Measurements from ENCODE around the gene WNT1. TPM values are rescaled to one million over a fixed set of nuclear protein-coding genes. Genes with fewer than 3 reads are reported as not detected.

Gene WNT1
- total and polyA plus RNA-seq, 8 donors = not detected

GRCh38 chr12:49027846-49028555 lies 49.9 kb downstream of the WNT1 start:
- no peaks in the 10 kb centered on the region for H3K27me3 ChIP-seq
- 89 to 94% (median 93%) methylated on average over 9 of the region's 9 CpGs for WGBS, 5 donors
- DNase-seq = no peak
- H3K9me3 ChIP-seq = no peaks in the 10 kb centered on the region
- H3K36me3 ChIP-seq = peaks cover 77 to 100% (median 97%) of the 10 kb centered on the region in 4 donors
- intact Hi-C loops (cut with DNase I; ENCODE audit: low total_unique reads) = no loop called here
- no peak overlapping the region for H3K27ac ChIP-seq
- H3K4me3 ChIP-seq = no peak overlapping the region
- TF ChIP-seq POLR2A (IDR thresholded peaks at IDR 0.05) (no peak), CTCF (IDR thresholded peaks at IDR 0.05) (no peak), EP300 (IDR thresholded peaks at IDR 0.05) (no peak)
- H3K4me1 ChIP-seq = no peaks in the 10 kb centered on the region

GRCh38 chr12:49028666-49029275 lies 50.6 kb downstream of the WNT1 start:
- intact Hi-C loops (cut with DNase I; ENCODE audit: low total_unique reads) = no loop called here
- no peak for DNase-seq
- TF ChIP-seq EP300 (IDR thresholded peaks at IDR 0.05) (no peak), POLR2AphosphoS5 (IDR thresholded peaks at IDR 0.05) (no peak), POLR2A (IDR thresholded peaks at IDR 0.05) (no peak), CTCF (IDR thresholded peaks at IDR 0.05) (no peak)
- peaks cover 84 to 100% (median 97%) of the 10 kb centered on the region in 4 donors for H3K36me3 ChIP-seq
- H3K27ac ChIP-seq = no peak overlapping the region
- 85 to 89% (median 86%) methylated on average over 8 to 10 of the region's 10 CpGs for WGBS, 5 donors
- H3K4me3 ChIP-seq = no peak overlapping the region
- no peaks in the 10 kb centered on the region for H3K4me1 ChIP-seq
- H3K9me3 ChIP-seq = no peaks in the 10 kb centered on the region
- no peaks in the 10 kb centered on the region for H3K27me3 ChIP-seq

- peaks cover 84 to 100% (median 97%) of the 10 kb centered on the region in 4 donors for H3K36me3 ChIP-seq
Observed at GRCh38 chr12:49030119-49030518, 52.0 kb downstream of the WNT1 start.

More at GRCh38 chr12:49030119-49030518, 52.0 kb downstream of the WNT1 start:
- H3K4me1 ChIP-seq = no peaks in the 10 kb centered on the region
- no peak overlapping the region for H3K4me3 ChIP-seq
- TF ChIP-seq POLR2AphosphoS5 (IDR thresholded peaks at IDR 0.05) (no peak), POLR2A (IDR thresholded peaks at IDR 0.05) (no peak), EP300 (IDR thresholded peaks at IDR 0.05) (no peak), CTCF (IDR thresholded peaks at IDR 0.05) (no peak)
- H3K27ac ChIP-seq = no peak overlapping the region
- 86 to 92% (median 90%) methylated on average over 4 to 8 of the region's 8 CpGs for WGBS, 5 donors
- DNase-seq = no peak
- intact Hi-C loops (cut with DNase I; ENCODE audit: low total_unique reads) = no loop called here
- no peaks in the 10 kb centered on the region for H3K27me3 ChIP-seq
- no peaks in the 10 kb centered on the region for H3K9me3 ChIP-seq
